Measurements from ENCODE around the gene GRIK4.

GRIK4 gene

DNA sequence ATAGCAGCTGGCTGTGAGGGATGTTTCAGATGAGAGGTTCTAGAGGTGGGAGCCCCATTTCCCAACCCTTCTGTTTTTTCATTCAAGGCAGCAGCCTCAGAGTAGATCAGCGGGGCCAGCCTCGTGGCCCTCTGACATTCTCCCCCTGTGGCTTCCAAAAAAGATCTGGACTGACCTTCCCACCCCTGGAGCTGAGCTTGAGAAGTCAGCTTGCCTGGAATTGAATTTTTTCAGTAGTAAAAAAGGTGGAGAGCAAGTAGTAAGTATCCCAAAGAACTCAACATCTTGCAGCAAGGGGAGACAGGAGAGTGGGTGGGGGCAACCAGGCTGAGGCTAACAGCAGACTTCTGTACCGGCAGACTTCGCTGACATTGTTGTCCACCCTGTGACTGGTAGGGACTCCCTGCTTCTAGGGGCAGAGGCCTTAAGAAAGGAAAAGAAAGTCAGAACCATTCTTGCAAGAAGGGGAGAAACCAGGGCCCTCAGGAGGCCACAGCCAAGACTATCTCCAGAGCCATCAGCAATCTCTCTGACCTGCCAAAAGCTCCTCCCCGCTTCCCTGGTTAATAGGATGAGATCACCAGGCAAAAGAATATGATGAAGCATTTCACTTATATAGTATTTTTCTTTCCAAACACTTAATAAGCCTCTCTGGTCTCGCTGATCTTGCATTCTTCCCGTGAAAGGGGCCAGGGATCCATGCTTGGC, 2.0 kb upstream of the GRIK4 start:
- DNase-seq (ENCODE audit: low read depth): no peak

- DNase-seq (ENCODE audit: low read depth): no peak
These were observed 987 bp upstream of the GRIK4 start for GRCh38 chr11:120510406-120511115.

DNA sequence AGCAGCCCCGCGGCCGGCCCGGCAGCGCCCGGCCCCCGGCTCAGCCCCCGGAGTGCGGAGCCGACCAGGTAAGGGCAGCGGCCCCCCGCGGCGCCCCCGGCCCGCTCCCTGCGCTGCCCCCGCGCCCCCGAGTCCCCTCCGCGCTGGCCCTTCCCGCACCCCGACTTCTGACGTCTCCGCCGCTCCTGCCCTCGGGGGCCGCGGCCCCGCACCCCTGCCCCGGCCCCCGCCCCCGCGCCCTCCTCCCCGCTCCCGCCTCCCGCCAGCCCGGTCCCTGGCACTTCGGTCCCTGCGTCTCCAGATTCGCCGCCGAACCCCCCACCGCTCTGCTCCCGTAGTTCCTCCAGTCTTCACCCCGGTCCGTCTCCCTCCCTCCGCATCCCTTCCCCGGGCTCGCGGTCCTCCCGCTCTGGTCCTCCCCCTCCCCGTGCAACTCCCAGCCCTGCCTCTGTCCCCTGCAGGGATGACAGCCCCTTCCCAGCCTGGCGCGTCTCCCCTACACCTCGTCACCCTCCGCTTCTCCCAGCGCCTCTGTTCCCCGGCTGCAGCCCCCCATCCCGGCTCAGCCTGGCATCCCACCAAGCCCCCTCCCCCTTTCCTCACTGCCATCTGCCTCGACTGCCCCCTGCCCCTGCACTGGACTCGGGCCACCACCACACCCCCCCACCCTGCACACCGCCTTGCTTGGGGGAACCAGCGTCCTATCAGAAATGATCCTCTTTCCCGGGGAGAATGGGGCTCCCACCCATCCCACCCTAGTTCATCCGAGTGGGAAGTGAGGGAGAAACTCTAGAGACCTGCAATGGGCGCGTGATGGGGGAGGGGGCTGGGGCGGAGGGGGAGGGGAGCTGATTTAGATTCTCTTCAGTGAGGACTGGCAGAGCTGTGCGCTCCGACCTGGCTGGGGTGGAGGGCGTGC, 531 bp downstream of the GRIK4 start:
- no peak for DNase-seq (ENCODE audit: low read depth)

DNA sequence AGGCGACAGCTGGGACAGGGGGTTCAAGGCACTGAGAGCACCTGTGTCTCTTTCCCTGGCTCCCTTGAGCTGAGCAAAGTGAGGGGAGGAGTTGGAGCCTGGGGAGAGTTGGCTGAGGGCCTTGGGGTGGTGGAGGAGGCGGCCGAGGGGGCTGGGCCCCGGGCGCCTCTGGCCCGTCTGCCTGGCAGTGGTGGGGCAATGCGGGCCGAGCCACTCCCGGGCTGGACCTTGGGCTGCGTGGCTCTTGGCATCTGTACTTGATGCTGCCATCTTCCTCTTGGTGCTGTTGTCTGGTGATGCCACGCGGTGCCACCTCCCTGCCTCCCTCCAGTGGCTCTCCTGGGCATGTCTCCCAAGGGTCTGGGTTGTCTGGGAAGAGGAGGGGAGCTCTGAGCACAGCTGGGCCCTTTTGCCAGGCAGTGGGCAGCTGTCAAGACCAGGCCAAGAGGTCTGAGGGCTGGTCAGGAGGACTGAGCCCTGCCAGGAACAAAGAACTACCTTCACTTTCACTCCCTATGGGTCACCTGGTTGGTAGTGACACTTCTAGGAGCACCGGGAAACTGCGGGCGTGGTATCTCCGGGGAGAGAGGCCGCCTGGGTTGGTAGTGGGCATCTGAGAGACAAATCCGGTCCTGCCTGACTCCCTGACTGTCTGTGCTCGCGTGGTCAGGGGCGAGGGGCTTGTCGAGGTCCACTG, 1.3 kb downstream of the GRIK4 start:
- DNase-seq (ENCODE audit: low read depth): no peak

DNA sequence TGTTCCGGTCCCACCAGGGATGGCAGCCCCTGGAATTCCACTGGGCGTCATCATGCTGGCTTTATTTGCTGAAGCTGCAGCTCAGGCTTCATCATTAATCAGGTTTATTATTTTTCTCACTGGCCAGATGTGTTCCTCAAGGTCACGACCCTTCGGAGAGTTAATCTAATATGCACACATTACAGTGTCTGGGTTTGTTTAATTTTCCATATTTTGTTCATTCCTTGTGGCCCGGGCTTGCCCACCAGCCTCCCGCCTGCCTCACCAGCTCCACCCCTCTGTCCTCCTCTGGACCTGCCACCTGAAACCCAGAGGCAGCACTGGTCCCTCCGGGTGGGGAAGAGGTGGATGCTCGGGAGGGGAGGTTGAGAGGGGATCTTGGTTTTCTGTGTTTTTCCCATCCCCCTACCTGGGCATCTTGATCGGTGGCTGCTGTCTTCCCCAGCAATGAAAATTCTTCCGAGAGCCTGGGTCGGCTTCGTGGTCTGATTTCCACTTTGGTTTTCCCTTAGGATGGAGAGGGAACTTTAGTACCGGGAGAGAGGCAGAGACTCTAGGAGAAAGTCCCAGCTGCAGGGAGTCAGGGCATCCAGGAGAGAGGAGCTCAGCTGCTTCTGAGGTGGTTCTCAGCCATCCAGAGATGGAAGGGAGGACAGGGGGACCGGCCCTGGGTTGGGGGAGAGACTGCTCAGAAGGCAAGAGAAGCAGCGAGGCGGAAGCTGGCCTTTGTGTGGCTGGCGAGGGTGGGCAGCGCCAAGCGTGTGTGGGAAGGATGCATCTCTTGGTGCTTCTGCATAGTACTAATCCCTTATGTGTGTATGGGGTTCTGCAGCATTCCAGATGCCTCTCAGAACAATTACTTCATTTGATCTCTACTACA, 2.1 kb downstream of the GRIK4 start:
- no peak for DNase-seq (ENCODE audit: low read depth)

DNA sequence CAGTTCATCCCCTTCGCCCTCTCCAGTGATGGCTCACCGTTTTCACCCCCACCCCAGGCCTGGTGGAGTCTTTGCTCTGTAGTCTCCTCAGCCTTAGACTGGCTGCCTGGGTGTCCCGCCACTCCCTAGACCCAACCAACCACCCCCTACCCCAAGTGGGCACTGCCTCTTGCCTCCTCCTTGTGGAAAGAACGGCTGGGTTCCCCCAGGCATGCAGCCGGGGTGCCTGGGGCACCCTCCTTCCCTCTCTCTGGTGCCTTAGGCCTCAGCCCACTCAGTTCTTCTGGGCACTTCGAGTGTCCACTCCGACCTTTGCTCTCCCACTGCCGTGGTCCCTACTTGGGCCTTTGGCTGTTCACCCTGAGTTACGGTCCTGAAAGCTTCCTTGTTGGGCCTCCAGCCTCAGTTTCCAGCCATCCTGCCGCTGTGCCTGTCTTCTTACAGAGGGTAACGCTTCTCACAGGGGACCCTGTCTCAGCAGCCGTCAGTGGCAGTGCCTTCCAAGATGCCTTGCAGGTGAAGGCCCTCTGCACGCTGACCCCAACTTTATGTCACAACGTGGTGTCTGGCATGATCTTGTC, 3.1 kb downstream of the GRIK4 start:
- DNase-seq (ENCODE audit: low read depth): no peak

- DNase-seq (ENCODE audit: low read depth): no peak
These were observed 3.7 kb downstream of the GRIK4 start for GRCh38 chr11:120515186-120515723.

- no peak for DNase-seq (ENCODE audit: low read depth)
These were observed 5.2 kb downstream of the GRIK4 start for GRCh38 chr11:120516461-120517389.

DNA sequence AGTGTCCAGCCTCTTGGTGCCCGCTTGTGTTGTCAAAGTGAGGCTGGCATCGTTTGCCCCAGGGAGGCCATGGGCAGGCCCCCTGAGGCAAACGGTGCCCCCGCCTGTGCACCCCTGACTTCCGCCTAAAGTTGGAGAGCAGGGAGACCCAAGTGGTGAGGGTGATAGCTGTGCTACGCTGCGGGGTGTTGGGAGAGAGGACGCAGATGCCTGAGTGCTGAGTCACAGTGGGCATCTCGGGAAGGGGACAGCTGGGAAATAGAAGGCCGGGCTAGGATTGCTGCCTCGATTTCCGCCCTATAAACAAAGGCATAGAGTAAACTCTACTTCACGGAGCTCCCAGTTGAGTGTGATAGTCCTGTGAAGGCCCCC, 5.8 kb downstream of the GRIK4 start:
- no peak for DNase-seq (ENCODE audit: low read depth)

- no peak for DNase-seq (ENCODE audit: low read depth)
These were observed 6.3 kb downstream of the GRIK4 start for GRCh38 chr11:120517801-120518291.

GRCh38 chr11:120518356-120518755, 6.8 kb downstream of the GRIK4 start:
- no peak for DNase-seq (ENCODE audit: low read depth)

DNA sequence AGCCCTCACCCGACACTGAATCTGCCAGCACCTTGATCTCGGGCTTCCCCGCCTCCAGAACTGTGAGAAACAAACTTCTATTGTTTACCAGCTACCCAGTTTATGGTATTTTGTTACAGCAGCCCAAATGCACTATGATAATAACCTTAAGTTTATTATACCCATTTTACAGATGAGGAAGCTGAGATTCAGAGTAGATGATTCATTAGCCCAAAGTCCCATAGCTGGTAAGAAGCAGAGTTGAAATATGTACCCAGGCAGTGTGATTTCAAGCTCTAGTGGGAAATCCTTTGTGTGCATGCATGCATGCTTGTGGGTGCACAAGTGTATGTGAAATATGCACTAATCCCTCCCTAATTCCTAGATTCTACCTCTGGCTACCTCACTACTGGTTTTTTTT, 7.9 kb downstream of the GRIK4 start:
- DNase-seq (ENCODE audit: low read depth): no peak

DNA sequence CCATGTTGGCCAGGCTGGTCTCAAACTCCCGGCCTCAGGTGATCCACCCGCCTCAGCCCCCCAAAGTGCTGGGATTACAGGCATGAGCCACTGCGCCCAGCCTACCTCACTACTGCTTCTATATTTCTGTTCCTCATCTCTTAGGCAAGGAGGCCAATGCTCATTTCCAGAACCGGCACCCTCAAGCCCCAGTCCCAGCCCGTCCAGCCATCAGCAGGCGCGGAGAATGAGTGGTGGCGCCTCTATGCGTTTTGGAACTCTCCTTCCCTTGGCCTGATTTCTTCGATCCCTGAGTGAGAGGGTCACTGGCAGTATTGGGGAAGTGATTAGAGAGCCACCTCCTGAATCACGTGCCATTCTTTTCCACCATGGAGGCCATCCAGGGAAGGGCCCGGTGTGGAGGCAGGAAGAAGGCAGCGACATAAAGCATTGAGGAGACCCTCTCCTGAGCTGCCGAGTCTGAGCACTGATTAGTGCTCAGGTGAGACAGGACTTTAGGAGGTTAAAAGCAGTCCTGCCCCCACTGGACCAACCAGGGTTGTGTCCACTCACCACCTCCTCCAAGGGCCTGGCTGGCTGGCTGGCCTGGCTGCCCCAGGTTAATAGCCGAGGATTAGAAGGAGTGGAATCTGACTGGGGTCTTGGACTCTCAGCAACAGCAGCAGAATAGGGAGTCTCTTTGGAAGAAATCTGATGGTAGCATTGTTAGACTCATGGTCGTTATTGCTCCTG, 8.7 kb downstream of the GRIK4 start:
- no peak for DNase-seq (ENCODE audit: low read depth)

GRCh38 chr11:120521176-120521575, 9.6 kb downstream of the GRIK4 start:
- DNase-seq (ENCODE audit: low read depth): no peak

GRCh38 chr11:120522021-120522420, 10.5 kb downstream of the GRIK4 start:
- DNase-seq (ENCODE audit: low read depth): no peak

GRCh38 chr11:120522736-120523135, 11.2 kb downstream of the GRIK4 start:
- DNase-seq (ENCODE audit: low read depth): no peak

DNA sequence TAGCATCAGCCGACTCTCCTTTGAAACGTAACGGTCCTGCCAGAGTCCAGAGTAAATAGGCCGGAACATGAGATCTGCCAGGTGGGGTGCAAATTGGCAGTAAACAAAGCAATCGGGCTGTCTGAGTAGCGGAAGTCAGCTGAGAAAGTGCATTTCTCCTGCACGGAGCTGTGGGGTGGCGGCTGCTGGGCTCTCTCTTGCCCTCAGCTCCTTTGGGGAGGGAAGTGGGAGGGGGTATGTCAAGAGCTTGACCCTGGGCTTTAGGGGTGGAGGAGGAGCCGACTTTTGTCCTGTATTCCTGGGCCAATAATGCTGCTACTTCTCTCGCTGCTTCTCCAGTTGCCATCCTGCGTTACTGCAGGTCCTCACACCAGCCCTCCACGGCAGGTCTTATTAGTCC, 11.6 kb downstream of the GRIK4 start:
- no peak for DNase-seq (ENCODE audit: low read depth)

- no peak for DNase-seq (ENCODE audit: low read depth)
These were observed 13.1 kb downstream of the GRIK4 start for GRCh38 chr11:120524536-120525085.

All from stimulated activated CD4-positive, alpha-beta T cell treated with anti-CD3 and anti-CD28 coated beads, Interleukin-2, amount 100 ng/mL, for 4 hours (primary cell).